Spleen (tissue), 7 donors: ENCODE data around the gene TADA2A.
"Not testable (repeated sequence)": the region's sequence is repeated elsewhere in the genome, so short reads cannot be mapped to it uniquely, and the experiment has no call there.

Source experiments
- POLR2A ChIP-seq, 3 donors: fragments of 450-650 bp; IDR thresholded peaks; one replicate each; pipeline ENCODE4 v1.5.1; 2017; ENCODE audit warnings: antibody characterized with exemption in 3 of 3, mild to moderate bottlenecking in 1 of 3
- POLR2AphosphoS5 ChIP-seq, 3 donors: sonication (generic); formaldehyde crosslinking; IDR thresholded peaks; one replicate each; pipeline ENCODE4 v1.5.1; 2017; ENCODE audit warnings: antibody characterized with exemption in 3 of 3
- TF ChIP-seq, protein P1 (sequence below), 11 experiments: fragments of 200-600 bp in 7 of 11; fragments of 450-650 bp in 4 of 11; sonication (generic) in 4 of 11; IDR thresholded peaks in 8 of 11; conservative IDR thresholded peaks in 3 of 11; 1 replicate in 7 of 11; 2 replicates in 4 of 11; pipeline versions ENCODE4 v1.4.0 to v1.8.0; 2016 to 2021; ENCODE audit warnings: antibody characterized with exemption in 11 of 11, inconsistent platforms in 4 of 11, mild to moderate bottlenecking in 1 of 11
- donor health status: DM: no; HTN: no; CAD: no; lungs with moderate emphysema.
- donor health status: DM: no; HTN: no; CAD: no.
- donor health status: DM: no; HTN: no; CAD: no.

DNA sequence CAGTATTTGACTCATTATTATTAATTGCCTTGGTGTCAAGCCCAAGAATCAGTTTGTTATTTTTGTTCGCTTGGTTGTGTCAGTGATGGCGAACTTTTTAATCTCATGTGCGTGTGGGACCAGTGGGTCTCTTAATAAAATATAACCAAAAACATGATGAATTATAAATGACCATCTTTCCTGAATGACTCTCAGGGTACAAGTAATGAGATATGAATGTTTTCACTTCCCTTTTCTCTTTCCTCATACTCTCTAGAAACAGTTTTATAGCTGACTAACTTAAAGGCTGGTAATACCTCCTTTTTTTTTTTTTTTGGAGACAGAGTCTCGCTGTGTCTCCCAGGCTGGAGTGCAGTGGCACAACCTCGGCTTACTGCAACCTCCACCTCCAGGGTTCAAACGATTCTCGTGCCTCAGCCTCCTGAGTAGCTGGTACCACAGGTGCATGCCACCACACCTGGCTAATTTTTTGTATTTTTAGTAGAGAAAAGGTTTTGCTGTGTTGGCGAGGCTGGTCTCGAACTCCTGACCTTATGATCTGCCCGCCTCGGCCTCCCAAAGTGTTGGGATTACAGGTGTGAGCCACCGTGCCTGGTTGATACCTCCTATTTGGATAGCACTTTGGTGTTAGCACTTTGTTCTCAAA is 34.8 kb downstream of the TADA2A start:
- TF ChIP-seq, protein P1, sequence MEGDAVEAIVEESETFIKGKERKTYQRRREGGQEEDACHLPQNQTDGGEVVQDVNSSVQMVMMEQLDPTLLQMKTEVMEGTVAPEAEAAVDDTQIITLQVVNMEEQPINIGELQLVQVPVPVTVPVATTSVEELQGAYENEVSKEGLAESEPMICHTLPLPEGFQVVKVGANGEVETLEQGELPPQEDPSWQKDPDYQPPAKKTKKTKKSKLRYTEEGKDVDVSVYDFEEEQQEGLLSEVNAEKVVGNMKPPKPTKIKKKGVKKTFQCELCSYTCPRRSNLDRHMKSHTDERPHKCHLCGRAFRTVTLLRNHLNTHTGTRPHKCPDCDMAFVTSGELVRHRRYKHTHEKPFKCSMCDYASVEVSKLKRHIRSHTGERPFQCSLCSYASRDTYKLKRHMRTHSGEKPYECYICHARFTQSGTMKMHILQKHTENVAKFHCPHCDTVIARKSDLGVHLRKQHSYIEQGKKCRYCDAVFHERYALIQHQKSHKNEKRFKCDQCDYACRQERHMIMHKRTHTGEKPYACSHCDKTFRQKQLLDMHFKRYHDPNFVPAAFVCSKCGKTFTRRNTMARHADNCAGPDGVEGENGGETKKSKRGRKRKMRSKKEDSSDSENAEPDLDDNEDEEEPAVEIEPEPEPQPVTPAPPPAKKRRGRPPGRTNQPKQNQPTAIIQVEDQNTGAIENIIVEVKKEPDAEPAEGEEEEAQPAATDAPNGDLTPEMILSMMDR (IDR thresholded peaks at IDR 0.05 in 8 of 11, conservative IDR thresholded peaks at IDR 0.05 in 3 of 11): not testable (repeated sequence)
- TF ChIP-seq POLR2A, POLR2AphosphoS5 (IDR thresholded peaks at IDR 0.05): not testable (repeated sequence)
